Trophoblast cell (in vitro differentiated cells and primary cell): ENCODE measurements around the gene RECQL5.
A peak's percentile ranks its signal among the peaks of the same experiment; 100 is the strongest.

Experiments used
- DNase-seq, 2 donors: peaks; one replicate each; pipeline ENCODE4 v3.0.0-alpha.2; 2016
- H2AFZ ChIP-seq: 2 replicates; pipeline ENCODE4 v1.6.1; 2013; ENCODE audit warnings: low read length, moderate library complexity, mild to moderate bottlenecking; ENCODE audit not compliant: insufficient read depth, poor library complexity
- H2AK5ac ChIP-seq: 2 replicates; pipeline ENCODE4 v1.6.1; 2013; ENCODE audit warnings: mild to moderate bottlenecking, low read length
- H2BK120ac ChIP-seq: 2 replicates; pipeline ENCODE4 v1.6.1; 2013; ENCODE audit warnings: low read length, mild to moderate bottlenecking, moderate library complexity; ENCODE audit not compliant: insufficient read depth, poor library complexity
- H2BK12ac ChIP-seq: 2 replicates; pipeline ENCODE4 v1.6.1; 2013; ENCODE audit warnings: mild to moderate bottlenecking, low read length, moderate library complexity
- H2BK5ac ChIP-seq: 2 replicates; pipeline ENCODE4 v1.6.1; 2013; ENCODE audit warnings: low read length, low read depth, moderate library complexity, mild to moderate bottlenecking; ENCODE audit not compliant: poor library complexity
- H3K14ac ChIP-seq: 2 replicates; pipeline ENCODE4 v1.6.1; 2013; ENCODE audit warnings: mild to moderate bottlenecking, low read length
- H3K18ac ChIP-seq: 2 replicates; pipeline ENCODE4 v1.6.1; 2013; ENCODE audit warnings: mild to moderate bottlenecking, low read length
- H3K23ac ChIP-seq: 2 replicates; pipeline ENCODE4 v1.6.1; 2013; ENCODE audit warnings: low read length
- H3K27ac ChIP-seq: 2 replicates; pipeline ENCODE4 v1.5.1; 2013; ENCODE audit warnings: low read depth, mild to moderate bottlenecking, inconsistent platforms, low read length, moderate library complexity
- H3K27me3 ChIP-seq: 2 replicates; pipeline ENCODE4 v1.6.1; 2013; ENCODE audit warnings: inconsistent platforms, mild to moderate bottlenecking, low read length, moderate library complexity; ENCODE audit not compliant: insufficient read depth
- H3K36me3 ChIP-seq, 2 experiments: 1 replicate in 1 of 2; 2 replicates in 1 of 2; pipeline ENCODE4 v1.6.1; 2013; ENCODE audit warnings: low read length in 2 of 2, mild to moderate bottlenecking in 2 of 2, moderate library complexity in 1 of 2; ENCODE audit not compliant: insufficient read depth in 2 of 2, control insufficient read depth in 1 of 2
- H3K4ac ChIP-seq: 2 replicates; pipeline ENCODE4 v1.6.1; 2013; ENCODE audit warnings: low read depth, mild to moderate bottlenecking, low read length, moderate library complexity
- H3K4me1 ChIP-seq, 2 experiments: 1 replicate in 1 of 2; 2 replicates in 1 of 2; pipeline ENCODE4 v1.6.1; 2013; ENCODE audit warnings: low read length in 2 of 2, mild to moderate bottlenecking in 2 of 2, moderate library complexity in 1 of 2; ENCODE audit not compliant: insufficient read depth in 2 of 2, control insufficient read depth in 1 of 2
- H3K4me2 ChIP-seq: 2 replicates; pipeline ENCODE4 v1.6.1; 2013; ENCODE audit warnings: inconsistent platforms, mild to moderate bottlenecking, low read length, moderate library complexity
- H3K4me3 ChIP-seq: 2 replicates; pipeline ENCODE4 v1.5.1; 2013; ENCODE audit warnings: mild to moderate bottlenecking, low read depth, low read length, inconsistent platforms
- H3K79me1 ChIP-seq: one replicate; pipeline ENCODE4 v1.6.1; 2013; ENCODE audit warnings: low read length
- H3K79me2 ChIP-seq: 2 replicates; pipeline ENCODE4 v1.6.1; 2013; ENCODE audit warnings: low read length, mild to moderate bottlenecking; ENCODE audit not compliant: control insufficient read depth, insufficient read depth, poor library complexity
- H3K9ac ChIP-seq: 2 replicates; pipeline ENCODE4 v1.6.1; 2013; ENCODE audit warnings: mild to moderate bottlenecking, low read length
- H3K9me3 ChIP-seq: 2 replicates; pipeline ENCODE4 v1.6.1; 2013; ENCODE audit warnings: low read depth, mild to moderate bottlenecking, control low read depth, inconsistent platforms, low read length; ENCODE audit not compliant: insufficient read depth
- H4K12ac ChIP-seq: 2 replicates; pipeline ENCODE4 v1.6.1; 2013; ENCODE audit warnings: low read depth, mild to moderate bottlenecking, low read length, moderate library complexity
- H4K8ac ChIP-seq: 2 replicates; pipeline ENCODE4 v1.6.1; 2013; ENCODE audit warnings: low read depth, mild to moderate bottlenecking, low read length, moderate library complexity
- H4K91ac ChIP-seq: one replicate; pipeline ENCODE4 v1.6.1; 2013; ENCODE audit warnings: low read depth, mild to moderate bottlenecking, low read length, moderate library complexity
- WGBS: extraction: QIAGEN DNeasy Blood & Tissue Kit; methylation state at CpG from one replicate; pipeline ENCODE4 v1.1.7; 2013; ENCODE audit warnings: missing lambda C conversion rate; ENCODE audit not compliant: insufficient read length, insufficient coverage; ENCODE audit errors: extremely low coverage; 5-methylcytosine and 5-hydroxymethylcytosine counted together

RECQL5 gene

GRCh38 chr17:75642784-75643642, 23.9 kb downstream of the RECQL5 start:
- H3K9ac ChIP-seq: no peak overlapping the region
- peak overlapping the region; percentile 34 for H3K14ac ChIP-seq
- peak; percentile 50 to 59 for DNase-seq
- no peak overlapping the region for H4K12ac ChIP-seq
- H2BK120ac ChIP-seq: peak overlapping the region; percentile 39
- H4K8ac ChIP-seq: peak overlapping the region; percentile 44
- WGBS: no CpG with 5 or more reads among the region's 17 CpGs
- H4K91ac ChIP-seq: peak overlapping the region; percentile 41
- peak overlapping the region; percentile 12 for H3K4me2 ChIP-seq
- H3K9me3 ChIP-seq: no peaks in the 10 kb centered on the region
- H3K4ac ChIP-seq: no peak overlapping the region
- H3K27me3 ChIP-seq: no peaks in the 10 kb centered on the region
- peak overlapping the region; percentile 69 for H2BK12ac ChIP-seq
- peaks cover 2% of the 10 kb centered on the region for H3K79me2 ChIP-seq
- H3K27ac ChIP-seq: peak overlapping the region; percentile 18
- H3K4me1 ChIP-seq: peaks cover 50 to 54% of the 10 kb centered on the region in 2 experiments
- H2AFZ ChIP-seq: no peak overlapping the region
- peaks cover 2 to 4% of the 10 kb centered on the region in 2 experiments for H3K36me3 ChIP-seq
- H3K79me1 ChIP-seq: peaks cover 34% of the 10 kb centered on the region
- peak overlapping the region; percentile 10 for H2BK5ac ChIP-seq
- H3K4me3 ChIP-seq: no peak overlapping the region
- no peak overlapping the region for H3K23ac ChIP-seq
- H3K18ac ChIP-seq: peak overlapping the region; percentile 5
- H2AK5ac ChIP-seq: peak overlapping the region; percentile 45

DNA sequence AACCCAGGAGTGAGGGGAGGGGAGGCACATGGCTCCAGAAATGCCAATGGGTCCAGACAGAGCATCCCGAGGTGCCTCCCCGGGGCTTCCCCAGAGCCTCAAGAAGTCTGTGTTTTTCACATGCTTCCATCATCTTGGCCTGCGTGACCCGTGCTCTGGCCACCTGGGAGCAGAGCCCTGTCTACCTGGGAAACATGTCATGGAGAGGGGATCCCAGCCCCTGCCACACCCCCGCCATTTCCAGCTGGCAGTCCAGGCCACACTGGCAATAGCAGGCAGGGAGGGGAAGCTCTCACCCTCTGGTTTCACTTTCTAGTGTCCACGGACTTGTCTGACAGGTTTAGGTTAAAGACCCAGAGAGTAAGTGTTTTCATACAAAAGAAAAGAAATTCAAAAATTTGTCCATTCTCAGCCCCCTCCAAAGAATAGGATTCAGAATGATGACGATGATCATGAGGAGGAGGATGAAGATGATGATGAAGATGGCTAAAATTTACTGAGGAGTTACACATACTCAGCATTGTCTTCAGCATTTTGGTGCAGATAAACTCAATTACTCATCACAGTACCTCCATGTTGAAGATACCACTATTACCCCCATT, 24.7 kb downstream of the RECQL5 start:
- H3K4me1 ChIP-seq: peaks cover 50 to 54% of the 10 kb centered on the region in 2 experiments
- peak overlapping the region; percentile 26 for H2BK5ac ChIP-seq
- DNase-seq: peak; percentile 58 to 79
- H3K23ac ChIP-seq: no peak overlapping the region
- H3K36me3 ChIP-seq: peaks cover 0 to 4% of the 10 kb centered on the region in 2 experiments
- H3K9me3 ChIP-seq: no peaks in the 10 kb centered on the region
- no peak overlapping the region for H2AFZ ChIP-seq
- H3K4me3 ChIP-seq: no peak overlapping the region
- H3K4ac ChIP-seq: peak overlapping the region; percentile 12
- H3K27me3 ChIP-seq: no peaks in the 10 kb centered on the region
- H3K4me2 ChIP-seq: no peak overlapping the region
- WGBS: no CpG with 5 or more reads among the region's 7 CpGs
- peak overlapping the region; percentile 69 for H2BK12ac ChIP-seq
- H2AK5ac ChIP-seq: no peak overlapping the region
- peaks cover 2% of the 10 kb centered on the region for H3K79me2 ChIP-seq
- peak overlapping the region; percentile 30 for H3K18ac ChIP-seq
- peak overlapping the region; percentile 12 for H3K14ac ChIP-seq
- no peak overlapping the region for H3K9ac ChIP-seq
- H4K12ac ChIP-seq: no peak overlapping the region
- H2BK120ac ChIP-seq: no peak overlapping the region
- H3K79me1 ChIP-seq: peaks cover 34% of the 10 kb centered on the region
- H4K8ac ChIP-seq: peak overlapping the region; percentile 44
- no peak overlapping the region for H3K27ac ChIP-seq
- peak overlapping the region; percentile 41 for H4K91ac ChIP-seq

GRCh38 chr17:75641343-75641742, 25.6 kb downstream of the RECQL5 start:
- Histone ChIP-seq H3K79me1 (peaks cover 30% of the 10 kb centered on the region), H3K18ac (peak overlapping the region; percentile 36)

GRCh38 chr17:75640556-75641119, 26.3 kb downstream of the RECQL5 start:
- H2AK5ac ChIP-seq: peak overlapping the region; percentile 16
- peak overlapping the region; percentile 40 for H4K91ac ChIP-seq
- H3K9ac ChIP-seq: no peak overlapping the region
- no peak overlapping the region for H2BK12ac ChIP-seq
- H3K4ac ChIP-seq: no peak overlapping the region
- no peak overlapping the region for H2BK120ac ChIP-seq
- no peaks in the 10 kb centered on the region for H3K79me2 ChIP-seq
- H3K36me3 ChIP-seq: peaks cover 0 to 4% of the 10 kb centered on the region in 2 experiments
- no peak overlapping the region for H3K18ac ChIP-seq
- DNase-seq: peak in 1 of 2 donors; percentile 23
- H3K14ac ChIP-seq: no peak overlapping the region
- no peaks in the 10 kb centered on the region for H3K27me3 ChIP-seq
- H4K8ac ChIP-seq: no peak overlapping the region
- peaks cover 1% of the 10 kb centered on the region for H3K9me3 ChIP-seq
- no peak overlapping the region for H3K27ac ChIP-seq
- H4K12ac ChIP-seq: no peak overlapping the region
- H3K4me1 ChIP-seq: peaks cover 35 to 39% of the 10 kb centered on the region in 2 experiments
- H2BK5ac ChIP-seq: no peak overlapping the region
- no peak overlapping the region for H2AFZ ChIP-seq
- H3K4me2 ChIP-seq: no peak overlapping the region
- no peak overlapping the region for H3K4me3 ChIP-seq
- H3K23ac ChIP-seq: no peak overlapping the region
- peaks cover 24% of the 10 kb centered on the region for H3K79me1 ChIP-seq
- no CpG with 5 or more reads among the region's 13 CpGs for WGBS

More at GRCh38 chr17:75641343-75641742, 25.6 kb downstream of the RECQL5 start:
- no peak overlapping the region for H3K27ac ChIP-seq
- no peak overlapping the region for H3K9ac ChIP-seq
- H2BK12ac ChIP-seq: peak overlapping the region; percentile 32
- peak overlapping the region; percentile 11 for H4K91ac ChIP-seq
- peaks cover 42 to 46% of the 10 kb centered on the region in 2 experiments for H3K4me1 ChIP-seq
- H4K12ac ChIP-seq: no peak overlapping the region
- no peak overlapping the region for H2BK5ac ChIP-seq
- H2AK5ac ChIP-seq: no peak overlapping the region
- H3K27me3 ChIP-seq: no peaks in the 10 kb centered on the region
- H3K9me3 ChIP-seq: no peaks in the 10 kb centered on the region
- no peak overlapping the region for H3K4ac ChIP-seq
- H3K4me2 ChIP-seq: no peak overlapping the region
- no peak overlapping the region for H2BK120ac ChIP-seq
- H3K23ac ChIP-seq: no peak overlapping the region
- H3K79me2 ChIP-seq: peaks cover 2% of the 10 kb centered on the region
- H4K8ac ChIP-seq: no peak overlapping the region
- H2AFZ ChIP-seq: no peak overlapping the region
- H3K36me3 ChIP-seq: peaks cover 0 to 4% of the 10 kb centered on the region in 2 experiments
- H3K4me3 ChIP-seq: no peak overlapping the region
- H3K14ac ChIP-seq: no peak overlapping the region
- no CpG with 5 or more reads among the region's 9 CpGs for WGBS
- DNase-seq: no peak
